ENCODE data around the gene RIMS1. TPM values are rescaled to one million over a fixed set of nuclear protein-coding genes. Genes with fewer than 3 reads are reported as not detected.

The RIMS1 gene
- total RNA-seq, 3 donors from 2014 or later (not counting 1 experiment from before 2014, with no cell fraction given): not detected

DNA sequence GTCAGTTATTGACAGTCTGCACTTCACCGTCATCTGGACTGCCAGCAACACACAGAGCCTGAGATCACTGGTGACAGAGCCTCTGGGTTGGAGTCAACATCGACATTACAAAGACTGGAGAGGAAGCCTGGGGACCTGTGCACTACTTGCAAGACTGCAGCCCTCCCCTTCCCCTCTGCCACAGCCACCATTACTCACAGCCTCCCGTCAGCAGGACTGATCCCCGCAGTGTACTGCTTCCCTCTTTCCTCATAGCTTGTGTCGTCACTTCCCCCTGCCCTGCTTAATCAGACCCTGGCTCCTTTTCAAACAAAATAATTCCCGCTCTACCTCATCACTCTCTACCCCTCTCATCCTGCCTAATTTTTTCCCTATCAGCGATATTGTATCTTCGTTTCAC, 500.0 kb downstream of the RIMS1 start:
- WGBS (ENCODE audit: insufficient coverage): 80% methylated on average over 8 of the region's 8 CpGs
- H3K4me1 Mint-ChIP-seq: no peaks in the 10 kb centered on the region
- H3K27ac Mint-ChIP-seq: no peak overlapping the region
- no peak overlapping the region for H3K4me3 Mint-ChIP-seq
- Histone ChIP-seq H3K36me3 (ENCODE audit: control insufficient read depth, insufficient read depth, low read length) (no peaks in the 10 kb centered on the region), H3K27me3 (ENCODE audit: control insufficient read depth, insufficient read depth, low read length) (peaks cover 2% of the 10 kb centered on the region), H3K9me3 (ENCODE audit: control insufficient read depth, insufficient read depth, low read length) (no peaks in the 10 kb centered on the region), H3K27ac (ENCODE audit: low read length) (no peak overlapping the region), H3K4me3 (ENCODE audit: low read length) (no peak overlapping the region), H3K4me1 (ENCODE audit: control insufficient read depth, insufficient read depth, low read length) (no peaks in the 10 kb centered on the region)
- no peak for ATAC-seq
- no peaks in the 10 kb centered on the region for H3K9me3 Mint-ChIP-seq
- DNase-seq: no peak
- no peaks in the 10 kb centered on the region for H3K36me3 Mint-ChIP-seq
- intact Hi-C loops (cut with micrococcal nuclease): no loop called here
- no peak for TF ChIP-seq CTCF (IDR thresholded peaks at IDR 0.05)
- H3K27me3 Mint-ChIP-seq (ENCODE audit: low read depth in 2 of 2): peaks cover 11 to 16% of the 10 kb centered on the region in 2 donors

DNA sequence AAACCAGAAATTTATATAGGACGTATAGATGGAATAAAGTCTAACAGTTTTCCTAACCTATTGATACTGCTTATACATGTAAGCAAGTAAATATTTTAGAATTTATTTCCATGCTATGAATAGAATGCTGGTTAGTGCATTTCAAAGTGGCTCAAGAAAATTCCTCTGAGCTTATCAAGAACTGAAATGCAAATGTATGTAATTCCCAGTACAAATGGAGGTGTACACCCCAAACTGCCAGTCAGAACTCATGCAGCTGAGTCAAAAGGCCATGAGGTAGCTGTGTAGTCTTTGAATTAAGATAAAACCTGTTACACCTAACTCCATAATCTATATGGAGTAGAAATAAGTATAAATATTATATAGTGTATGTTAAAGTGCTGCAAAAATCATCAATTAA, 503.3 kb downstream of the RIMS1 start:
- H3K4me3 Mint-ChIP-seq: no peak overlapping the region
- no peak overlapping the region for H3K4me3 ChIP-seq (ENCODE audit: low read length)
- no peaks in the 10 kb centered on the region for H3K36me3 ChIP-seq (ENCODE audit: control insufficient read depth, insufficient read depth, low read length)
- peaks cover 13 to 14% of the 10 kb centered on the region in 2 donors for H3K27me3 Mint-ChIP-seq (ENCODE audit: low read depth in 2 of 2)
- DNase-seq (no peak), ATAC-seq (no peak)
- no peaks in the 10 kb centered on the region for H3K4me1 Mint-ChIP-seq
- no peaks in the 10 kb centered on the region for H3K36me3 Mint-ChIP-seq
- no peaks in the 10 kb centered on the region for H3K4me1 ChIP-seq (ENCODE audit: control insufficient read depth, insufficient read depth, low read length)
- H3K9me3 ChIP-seq (ENCODE audit: control insufficient read depth, insufficient read depth, low read length): no peaks in the 10 kb centered on the region
- no peak for TF ChIP-seq CTCF (IDR thresholded peaks at IDR 0.05)
- H3K27me3 ChIP-seq (ENCODE audit: control insufficient read depth, insufficient read depth, low read length): peaks cover 2% of the 10 kb centered on the region
- no peaks in the 10 kb centered on the region for H3K9me3 Mint-ChIP-seq
- WGBS (ENCODE audit: insufficient coverage): no CpG with 5 or more reads among the region's 1 CpG
- no peak overlapping the region for H3K27ac Mint-ChIP-seq
- intact Hi-C loops (cut with micrococcal nuclease): no loop called here
- H3K27ac ChIP-seq (ENCODE audit: low read length): no peak overlapping the region

DNA sequence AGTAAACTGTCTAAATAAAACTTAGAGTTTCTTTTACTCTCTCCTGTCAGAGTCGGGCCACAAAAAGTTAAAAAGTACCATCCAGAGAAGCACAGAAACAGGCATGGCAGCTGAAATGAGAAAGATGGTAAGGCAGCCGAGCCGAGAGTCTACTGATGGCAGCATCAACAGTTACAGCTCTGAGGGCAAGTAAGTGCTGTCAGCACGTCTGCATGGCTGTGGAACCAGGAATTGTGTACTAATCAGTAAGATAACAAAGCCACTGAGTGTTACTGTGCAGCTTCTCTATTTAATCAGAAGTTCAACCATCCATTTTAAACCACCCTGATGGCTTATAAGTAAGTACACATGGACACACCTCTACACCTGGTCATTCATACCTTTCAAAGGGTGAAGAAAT, 504.2 kb downstream of the RIMS1 start:
- H3K27me3 ChIP-seq (ENCODE audit: control insufficient read depth, insufficient read depth, low read length): peaks cover 2% of the 10 kb centered on the region
- no peaks in the 10 kb centered on the region for H3K9me3 Mint-ChIP-seq
- no peaks in the 10 kb centered on the region for H3K36me3 Mint-ChIP-seq
- no peaks in the 10 kb centered on the region for H3K9me3 ChIP-seq (ENCODE audit: control insufficient read depth, insufficient read depth, low read length)
- no peaks in the 10 kb centered on the region for H3K4me1 ChIP-seq (ENCODE audit: control insufficient read depth, insufficient read depth, low read length)
- DNase-seq (no peak), ATAC-seq (no peak)
- peaks cover 19 to 20% of the 10 kb centered on the region in 2 donors for H3K27me3 Mint-ChIP-seq (ENCODE audit: low read depth in 2 of 2)
- TF ChIP-seq CTCF (IDR thresholded peaks at IDR 0.05): no peak
- intact Hi-C loops (cut with micrococcal nuclease): no loop called here
- H3K4me3 Mint-ChIP-seq: no peak overlapping the region
- no peak overlapping the region for H3K27ac ChIP-seq (ENCODE audit: low read length)
- no peaks in the 10 kb centered on the region for H3K36me3 ChIP-seq (ENCODE audit: control insufficient read depth, insufficient read depth, low read length)
- no peak overlapping the region for H3K4me3 ChIP-seq (ENCODE audit: low read length)
- H3K27ac Mint-ChIP-seq: no peak overlapping the region
- WGBS (ENCODE audit: insufficient coverage): 81% methylated on average over 4 of the region's 4 CpGs
- H3K4me1 Mint-ChIP-seq: no peaks in the 10 kb centered on the region

DNA sequence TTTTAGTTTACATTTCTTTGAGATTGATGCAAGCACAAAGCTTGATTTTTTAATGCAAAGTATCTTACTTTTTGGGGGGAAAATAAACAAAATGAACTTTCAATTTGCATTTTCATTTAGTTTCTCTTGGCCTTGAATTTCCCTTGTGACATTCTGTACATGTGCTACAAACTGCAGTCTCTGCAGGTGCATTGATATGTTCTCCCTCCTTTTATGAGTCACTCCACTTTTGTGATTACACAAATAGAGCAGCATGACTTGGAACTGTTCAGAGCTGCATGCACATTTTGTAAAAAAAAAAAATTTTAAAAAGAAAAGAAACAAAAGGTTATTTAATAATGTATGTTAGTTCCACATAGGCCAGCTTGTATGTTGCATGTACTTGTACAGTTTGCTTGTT, 515.5 kb downstream of the RIMS1 start:
- Histone ChIP-seq H3K9me3 (ENCODE audit: control insufficient read depth, insufficient read depth, low read length) (no peaks in the 10 kb centered on the region), H3K4me1 (ENCODE audit: control insufficient read depth, insufficient read depth, low read length) (no peaks in the 10 kb centered on the region), H3K4me3 (ENCODE audit: low read length) (no peak overlapping the region), H3K27ac (ENCODE audit: low read length) (no peak overlapping the region), H3K27me3 (ENCODE audit: control insufficient read depth, insufficient read depth, low read length) (no peaks in the 10 kb centered on the region), H3K36me3 (ENCODE audit: control insufficient read depth, insufficient read depth, low read length) (no peaks in the 10 kb centered on the region)
- TF ChIP-seq CTCF (IDR thresholded peaks at IDR 0.05): no peak
- H3K27me3 Mint-ChIP-seq (ENCODE audit: low read depth in 2 of 2): peaks cover 9 to 35% of the 10 kb centered on the region in 2 donors
- H3K4me3 Mint-ChIP-seq: no peak overlapping the region
- ATAC-seq (no peak), DNase-seq (no peak)
- no peaks in the 10 kb centered on the region for H3K36me3 Mint-ChIP-seq
- no peak overlapping the region for H3K27ac Mint-ChIP-seq
- H3K4me1 Mint-ChIP-seq: no peaks in the 10 kb centered on the region
- no peaks in the 10 kb centered on the region for H3K9me3 Mint-ChIP-seq
- intact Hi-C loops (cut with micrococcal nuclease): no loop called here
